HG02970 (cell line): ENCODE data around the gene SVEP1.
"Not testable (repeated sequence)": the region's sequence is repeated elsewhere in the genome, so short reads cannot be mapped to it uniquely, and the experiment has no call there.

Source experiments
- ATAC-seq: cut with Tn5 transposase; IDR thresholded peaks from one replicate; pipeline ENCODE4 v1.9.1; 2021; ENCODE audit warnings: mild to moderate bottlenecking, moderate library complexity, moderate number of reproducible peaks; ENCODE audit not compliant: unreplicated experiment, low FRiP score

SVEP1 gene

GRCh38 chr9:110531776-110532175 is 47.8 kb downstream of the SVEP1 start:
- no peak for ATAC-seq

GRCh38 chr9:110531241-110531640 is 48.3 kb downstream of the SVEP1 start:
- not testable (repeated sequence) for ATAC-seq

- no peak for ATAC-seq
Observed at GRCh38 chr9:110528645-110529044, 50.9 kb downstream of the SVEP1 start.

GRCh38 chr9:110526426-110526825 is 53.1 kb downstream of the SVEP1 start:
- ATAC-seq: no peak

- no peak for ATAC-seq
Observed at GRCh38 chr9:110521206-110521605, 58.3 kb downstream of the SVEP1 start.

GRCh38 chr9:110520120-110520701 is 59.3 kb downstream of the SVEP1 start:
- ATAC-seq: no peak

- no peak for ATAC-seq
Observed at GRCh38 chr9:110517483-110517882, 62.1 kb downstream of the SVEP1 start.

GRCh38 chr9:110514897-110515296 is 64.6 kb downstream of the SVEP1 start:
- no peak for ATAC-seq

- no peak for ATAC-seq
Observed at GRCh38 chr9:110512817-110513216, 66.7 kb downstream of the SVEP1 start.

GRCh38 chr9:110509792-110510191 is 69.7 kb downstream of the SVEP1 start:
- ATAC-seq: no peak

GRCh38 chr9:110502842-110503241 is 76.7 kb downstream of the SVEP1 start:
- ATAC-seq: no peak

GRCh38 chr9:110499608-110500007 is 79.9 kb downstream of the SVEP1 start:
- ATAC-seq: no peak

- no peak for ATAC-seq
Observed at GRCh38 chr9:110487196-110487595, 92.3 kb downstream of the SVEP1 start.

- no peak for ATAC-seq
Observed at GRCh38 chr9:110486218-110486617, 93.3 kb downstream of the SVEP1 start.

GRCh38 chr9:110479481-110479880 is 100.1 kb downstream of the SVEP1 start:
- ATAC-seq: no peak

GRCh38 chr9:110476251-110476650 is 103.3 kb downstream of the SVEP1 start:
- ATAC-seq: no peak

- ATAC-seq: no peak
Observed at GRCh38 chr9:110472111-110472510, 107.4 kb downstream of the SVEP1 start.

GRCh38 chr9:110468950-110469349 is 110.6 kb downstream of the SVEP1 start:
- no peak for ATAC-seq

GRCh38 chr9:110465190-110465589 is 114.4 kb downstream of the SVEP1 start:
- ATAC-seq: no peak

GRCh38 chr9:110464321-110464720 is 115.2 kb downstream of the SVEP1 start:
- ATAC-seq: no peak

GRCh38 chr9:110463499-110463898 is 116.0 kb downstream of the SVEP1 start:
- ATAC-seq: no peak

GRCh38 chr9:110457245-110457644 is 122.3 kb downstream of the SVEP1 start:
- ATAC-seq: no peak

- no peak for ATAC-seq
Observed at GRCh38 chr9:110456681-110457080, 122.9 kb downstream of the SVEP1 start.
